GM19239 (cell line): ENCODE results near the gene WDHD1.
"Not testable (repeated sequence)": the region's sequence is repeated elsewhere in the genome, so short reads cannot be mapped to it uniquely, and the experiment has no call there.

Source experiments
- DNase-seq: peaks from one replicate; pipeline ENCODE4 v3.0.0; 2011; ENCODE audit warnings: low spot score; ENCODE audit not compliant: insufficient read length
- FAIRE-seq: peaks from 2 replicates; lab custom pipeline; 2011; peaks lifted over from hg19 to GRCh38; lab: Jason Lieb, UNC

Gene WDHD1

DNA sequence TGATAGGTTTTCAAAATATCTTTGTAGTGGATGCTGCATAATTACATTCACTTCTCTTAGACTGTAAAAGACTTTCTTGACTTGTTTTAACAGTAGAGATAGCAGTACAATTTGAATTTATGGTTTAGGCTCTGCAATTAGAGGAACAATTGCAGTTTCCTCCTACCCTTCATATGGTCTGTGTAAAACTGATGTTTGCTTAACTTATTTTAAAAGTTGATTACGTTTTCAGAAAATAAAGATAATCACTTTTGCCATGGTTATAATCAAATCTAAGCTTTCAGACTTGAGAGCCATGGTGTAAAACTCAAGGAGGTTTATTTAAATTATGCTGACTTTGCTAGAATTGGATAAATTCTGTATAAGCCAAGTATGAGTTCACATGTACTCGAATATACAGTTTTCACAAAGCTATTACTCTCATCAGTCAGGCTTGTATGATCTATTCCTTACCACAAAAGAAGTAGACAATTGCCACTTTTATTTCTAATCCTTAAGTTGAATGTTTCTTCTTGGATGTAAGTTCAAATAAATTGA, 22.1 kb upstream of the WDHD1 start:
- FAIRE-seq (no peak), DNase-seq (no peak)

DNA sequence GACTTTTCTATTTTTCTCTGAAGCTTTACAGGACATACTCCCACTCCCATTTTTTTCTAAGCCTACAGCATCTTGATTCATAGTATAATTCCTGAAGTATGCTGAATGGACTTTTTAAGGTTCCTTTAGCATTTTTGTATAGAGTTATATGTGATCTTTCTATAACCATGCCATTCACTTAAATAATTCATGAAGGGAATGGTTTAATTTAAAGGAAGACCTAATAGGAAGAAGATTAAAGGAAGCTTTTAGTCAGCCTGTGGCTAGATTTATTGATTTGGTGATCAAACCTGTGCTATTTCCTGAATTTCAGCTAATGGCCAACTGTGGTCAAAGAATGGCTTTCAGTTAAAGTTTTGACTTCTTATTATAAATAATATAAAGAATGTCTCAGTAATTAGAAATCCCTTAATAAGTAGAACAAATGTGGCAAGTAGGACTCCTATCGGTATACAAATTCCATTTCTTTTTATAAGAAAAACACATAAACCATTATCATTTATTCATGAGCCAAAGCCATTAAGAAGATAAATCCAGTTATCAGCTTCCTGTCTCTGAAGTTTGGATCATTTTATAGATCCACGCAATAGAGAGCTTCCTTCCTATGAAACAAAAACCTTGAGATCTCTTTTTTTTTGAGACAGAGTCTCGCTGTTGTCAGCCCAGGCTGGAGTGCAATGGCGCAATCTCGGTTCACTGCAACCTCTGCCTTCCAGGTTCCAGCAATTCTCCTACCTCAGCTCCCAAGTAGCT, 20.6 kb upstream of the WDHD1 start:
- DNase-seq (no peak), FAIRE-seq (no peak)

DNA sequence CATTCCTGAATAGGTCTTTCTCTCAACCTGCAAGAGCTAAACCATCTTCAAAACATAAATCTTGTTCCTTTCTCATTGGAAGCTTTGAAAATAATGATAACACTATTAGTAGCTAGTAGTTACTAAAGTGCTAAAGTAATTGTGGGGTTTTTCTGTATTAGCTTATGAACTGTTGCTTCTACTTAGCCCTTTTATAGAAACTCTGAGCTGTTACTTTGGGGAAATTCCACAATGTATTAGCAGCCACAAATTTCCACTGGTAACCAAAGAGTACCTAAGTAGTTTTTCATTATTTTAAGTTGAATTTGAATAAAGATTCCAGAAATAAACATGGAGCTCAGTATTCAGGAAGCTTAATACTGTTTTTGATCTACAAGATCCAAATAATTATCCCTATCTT, 18.2 kb upstream of the WDHD1 start:
- FAIRE-seq (no peak), DNase-seq (no peak)

DNA sequence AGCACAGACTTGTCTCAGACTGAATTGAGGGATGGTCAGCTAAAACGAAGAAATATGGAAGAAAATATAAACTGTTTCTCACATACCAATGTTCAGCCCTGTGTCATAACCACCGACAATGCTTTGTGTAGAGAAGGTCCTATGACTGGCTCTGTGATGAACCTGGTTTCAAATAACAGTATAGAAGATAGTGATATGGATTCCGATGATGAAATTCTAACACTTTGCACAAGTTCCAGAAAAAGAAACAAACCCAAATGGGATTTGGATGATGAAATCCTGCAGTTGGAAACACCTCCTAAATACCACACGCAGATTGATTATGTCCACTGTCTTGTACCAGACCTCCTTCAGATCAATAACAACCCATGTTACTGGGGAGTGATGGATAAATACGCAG, 16.6 kb upstream of the WDHD1 start:
- FAIRE-seq = no peak
- no peak for DNase-seq

DNA sequence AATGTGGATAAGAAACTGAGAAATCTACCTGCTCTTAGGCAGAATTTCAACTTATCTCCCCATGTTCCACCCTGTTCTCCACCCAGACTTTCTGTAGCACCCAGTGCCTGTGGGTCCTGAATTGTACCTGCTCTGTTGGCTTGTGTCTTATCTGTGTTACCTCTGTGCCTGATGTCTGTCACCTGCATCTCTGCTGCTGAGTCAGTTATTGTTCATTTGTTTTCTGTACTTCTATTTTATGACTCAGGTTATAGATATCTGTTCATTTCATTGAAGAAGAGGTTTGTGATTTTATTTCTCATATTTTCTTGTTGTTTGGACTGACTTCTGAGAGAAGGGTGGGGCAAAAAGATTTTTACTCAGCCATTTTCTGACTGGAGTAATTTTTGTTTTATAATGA, 11.8 kb upstream of the WDHD1 start:
- FAIRE-seq (no peak), DNase-seq (no peak)

DNA sequence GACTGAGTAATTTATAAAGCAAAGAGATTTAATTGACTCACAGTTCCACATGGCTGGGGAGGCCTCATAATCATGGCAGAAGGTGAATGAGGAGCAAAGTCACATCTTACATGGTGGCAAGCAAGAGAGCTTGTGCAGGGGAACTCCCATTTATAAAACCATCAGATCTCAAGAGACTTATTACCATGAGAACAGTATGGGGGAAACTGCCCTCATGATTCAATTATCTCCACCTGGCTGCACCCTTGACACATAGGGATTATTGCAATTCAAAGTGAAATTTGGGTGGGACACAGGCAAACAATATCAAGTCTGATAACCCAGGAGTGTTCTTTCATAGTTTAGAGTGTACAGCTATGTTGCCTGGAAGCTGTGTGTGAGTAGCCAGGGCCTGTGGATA, 11.1 kb upstream of the WDHD1 start:
- not testable (repeated sequence) for FAIRE-seq, DNase-seq

DNA sequence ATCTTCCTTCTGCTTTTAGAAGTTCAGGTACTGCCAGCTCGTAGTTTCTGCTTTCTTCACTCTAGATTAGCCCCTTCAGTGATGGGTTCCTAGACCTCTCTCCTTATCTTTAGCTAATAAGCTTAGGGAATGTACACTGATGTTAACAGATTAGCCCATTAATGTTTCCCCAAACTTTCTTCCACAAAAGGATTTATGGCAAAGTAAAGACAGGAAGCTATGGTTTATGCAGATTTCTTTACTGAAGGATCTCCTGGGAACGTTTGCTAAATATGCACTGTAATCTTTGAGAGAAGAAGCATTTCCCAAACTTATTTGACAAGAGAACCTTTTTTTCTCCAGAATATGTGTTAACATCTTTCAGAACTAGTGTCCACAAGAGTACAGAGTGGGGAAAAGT, 4.3 kb upstream of the WDHD1 start:
- peak; percentile 55 for FAIRE-seq

DNA sequence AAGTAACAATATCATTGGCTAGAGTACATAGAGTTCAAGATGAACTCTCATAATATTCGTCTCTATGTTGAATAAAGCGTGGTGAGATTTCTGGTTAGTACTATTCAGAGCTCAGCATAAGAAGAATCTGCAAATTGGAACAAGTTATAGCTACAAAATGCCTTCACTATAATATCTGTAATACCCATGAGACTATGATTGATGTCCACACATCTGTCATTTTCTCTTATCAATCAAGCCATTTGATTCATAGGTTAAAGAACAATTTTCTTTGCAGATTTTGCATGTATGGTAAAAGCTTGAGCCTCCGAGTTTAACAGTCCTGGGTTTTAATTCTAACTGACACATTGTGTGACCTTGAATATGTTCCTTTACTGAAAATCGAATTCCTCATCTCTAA, 1.6 kb upstream of the WDHD1 start:
- FAIRE-seq (peak; percentile 23), DNase-seq (no peak)

More for the DNA sequence above, 4.3 kb upstream of the WDHD1 start:
- no peak for DNase-seq

DNA sequence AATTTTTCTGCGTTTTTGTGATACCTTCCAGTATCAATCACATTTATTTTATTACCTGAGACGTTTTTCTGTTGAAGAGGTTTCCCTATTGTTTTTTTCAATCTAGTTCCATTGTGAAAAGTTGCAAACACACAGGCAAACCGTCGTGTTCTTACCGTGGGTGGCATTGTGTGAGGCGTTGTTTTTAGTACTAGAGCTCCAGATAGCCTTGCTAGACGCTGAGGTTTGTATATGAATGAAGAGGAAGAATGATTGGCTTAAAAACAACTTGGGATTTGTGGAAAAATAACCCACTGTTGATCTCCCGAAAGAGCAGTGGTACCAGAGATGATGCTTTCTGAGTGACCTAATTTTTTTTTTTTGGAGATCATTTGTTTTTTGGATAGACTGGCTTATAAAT, 1.2 kb upstream of the WDHD1 start:
- no peak for DNase-seq
- FAIRE-seq = peak; percentile 73

DNA sequence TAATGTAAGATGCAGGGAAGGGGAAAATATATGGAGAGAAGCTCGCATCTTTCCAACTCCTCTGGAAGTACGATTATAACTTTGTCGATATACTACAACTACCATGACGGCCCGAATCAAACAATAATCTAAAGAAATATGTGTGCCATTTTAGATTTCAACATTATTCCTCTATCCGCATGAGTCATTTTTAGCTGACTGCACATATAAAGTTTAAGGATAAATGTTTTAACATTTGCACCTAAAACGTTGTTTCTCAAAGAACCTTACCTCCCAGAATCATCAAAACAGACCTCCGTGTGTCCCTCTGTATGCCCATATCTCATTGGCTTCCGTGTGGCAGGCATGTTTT, 482 bp downstream of the WDHD1 start:
- no peak for DNase-seq
- FAIRE-seq = no peak

DNA sequence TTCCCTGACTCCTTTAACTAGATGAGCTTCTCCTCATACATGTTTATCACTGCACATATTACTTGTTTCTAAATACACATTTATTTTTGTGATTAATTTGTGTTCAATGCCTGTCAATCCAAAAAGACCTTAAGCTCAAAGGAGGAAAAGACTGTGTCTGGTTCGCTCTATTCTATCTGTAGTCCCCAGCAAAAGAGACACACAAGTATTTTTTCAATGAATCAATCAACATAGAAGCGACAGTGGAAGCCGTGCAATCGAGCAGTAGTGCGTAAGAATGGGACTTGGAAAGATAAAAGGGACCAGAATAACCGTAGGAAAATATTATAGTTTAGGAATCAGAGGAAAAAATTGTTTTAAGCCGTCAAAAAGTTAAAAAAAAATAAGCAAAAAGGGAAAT, 951 bp downstream of the WDHD1 start:
- no peak for DNase-seq
- FAIRE-seq = peak; percentile 58

DNA sequence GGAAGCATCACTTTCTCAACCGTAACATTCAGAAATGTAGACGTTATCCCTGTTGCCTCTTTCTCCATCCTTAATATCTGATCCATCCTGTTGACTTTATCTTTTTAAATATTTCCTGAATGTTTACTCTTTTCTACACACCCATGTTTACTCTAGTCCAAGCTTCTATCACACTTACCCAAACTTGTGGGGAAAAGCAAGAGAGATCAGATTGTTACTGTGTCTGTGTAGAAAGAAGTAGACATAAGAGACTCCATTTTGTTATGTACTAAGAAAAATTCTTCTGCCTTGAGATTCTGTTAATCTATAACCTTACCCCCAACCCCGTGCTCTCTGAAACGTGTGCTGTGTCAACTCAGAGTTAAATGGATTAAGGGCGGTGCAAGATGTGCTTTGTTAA, 2.5 kb downstream of the WDHD1 start:
- FAIRE-seq, DNase-seq: not testable (repeated sequence)

DNA sequence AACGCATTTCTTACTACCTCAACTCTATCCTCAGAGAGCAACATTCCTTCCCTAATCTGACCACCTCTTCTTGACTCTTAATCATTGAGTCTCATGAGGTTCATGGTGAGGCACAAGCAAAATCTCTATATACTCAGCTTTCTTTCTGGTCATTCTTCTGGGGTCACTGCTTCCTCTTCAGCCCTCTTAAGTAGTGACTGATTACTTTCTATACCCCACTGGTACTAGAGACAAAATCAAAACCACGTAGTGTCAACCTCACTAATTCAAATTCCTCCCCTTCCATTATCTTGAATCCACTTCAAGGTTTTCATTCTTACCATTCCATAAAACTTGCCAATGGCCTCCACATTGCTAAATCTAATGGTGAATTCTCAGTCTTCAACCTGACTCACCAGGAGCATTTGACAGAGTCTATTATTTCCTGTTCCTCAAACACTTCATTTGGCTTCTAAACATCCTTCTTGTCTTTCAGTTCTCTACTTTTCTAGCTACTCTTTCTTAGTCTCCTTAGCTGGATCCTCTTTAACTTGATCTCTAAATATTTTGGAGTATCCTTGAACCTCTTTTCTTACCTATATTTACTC, 6.8 kb downstream of the WDHD1 start:
- FAIRE-seq = peak; percentile 26

DNA sequence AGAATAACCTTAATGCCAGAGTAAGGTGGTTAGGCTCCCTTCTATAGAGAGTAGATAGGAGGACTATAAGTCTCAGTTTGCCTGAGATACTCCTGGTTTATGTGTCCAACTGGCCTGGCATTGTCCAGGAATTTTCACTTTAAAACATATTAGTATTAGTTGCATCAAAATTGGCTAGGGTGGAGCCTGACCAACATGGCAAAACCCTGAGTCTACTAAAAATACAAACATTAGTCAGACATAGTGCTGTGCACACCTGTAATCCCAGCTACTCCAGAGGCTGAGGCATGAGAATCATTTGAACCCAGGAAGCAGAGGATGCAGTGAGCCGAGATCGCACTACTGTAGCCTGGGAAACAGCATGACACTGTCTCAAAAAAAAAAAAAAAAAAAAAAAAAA, 11.9 kb downstream of the WDHD1 start:
- FAIRE-seq (no peak), DNase-seq (no peak)

More for the DNA sequence above, 6.8 kb downstream of the WDHD1 start:
- DNase-seq = no peak

DNA sequence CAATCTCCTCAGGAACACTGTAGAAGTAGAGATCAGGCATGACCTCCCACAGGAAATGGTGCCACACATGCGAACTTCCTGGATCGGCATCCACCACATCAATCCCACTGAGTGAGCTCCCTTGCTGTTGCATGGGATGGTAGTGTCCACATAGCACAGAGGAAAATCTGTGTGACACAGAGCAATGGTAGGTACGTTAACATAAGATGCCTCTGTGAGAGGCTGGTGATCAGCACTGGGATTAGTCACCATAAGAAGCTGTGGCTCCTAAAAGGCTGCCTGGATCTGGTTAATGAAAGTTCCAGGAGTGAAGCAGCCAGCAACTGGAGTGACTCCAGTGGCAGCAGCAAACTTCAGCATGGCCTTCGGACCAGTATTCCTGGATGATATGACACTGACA, 21.8 kb downstream of the WDHD1 start:
- FAIRE-seq (no peak), DNase-seq (no peak)

DNA sequence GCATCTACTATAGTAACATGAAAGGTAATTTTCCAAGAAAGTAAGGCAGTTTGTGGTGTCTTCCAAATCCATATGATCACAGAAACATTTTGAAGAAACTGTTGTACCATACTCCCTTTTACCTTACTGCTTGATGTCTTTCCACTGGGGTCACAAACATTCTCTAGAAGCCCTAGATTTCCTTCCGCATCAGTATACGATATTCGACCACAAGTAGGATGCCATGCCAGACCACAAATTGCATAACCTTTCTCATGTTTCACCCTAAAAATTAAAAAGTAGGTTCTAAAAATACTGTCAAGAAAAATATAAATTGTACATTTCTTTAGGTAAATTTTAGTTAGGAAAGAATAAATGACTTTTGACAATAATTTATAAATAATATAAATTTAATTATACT, 26.5 kb downstream of the WDHD1 start:
- DNase-seq = no peak
- FAIRE-seq = no peak

DNA sequence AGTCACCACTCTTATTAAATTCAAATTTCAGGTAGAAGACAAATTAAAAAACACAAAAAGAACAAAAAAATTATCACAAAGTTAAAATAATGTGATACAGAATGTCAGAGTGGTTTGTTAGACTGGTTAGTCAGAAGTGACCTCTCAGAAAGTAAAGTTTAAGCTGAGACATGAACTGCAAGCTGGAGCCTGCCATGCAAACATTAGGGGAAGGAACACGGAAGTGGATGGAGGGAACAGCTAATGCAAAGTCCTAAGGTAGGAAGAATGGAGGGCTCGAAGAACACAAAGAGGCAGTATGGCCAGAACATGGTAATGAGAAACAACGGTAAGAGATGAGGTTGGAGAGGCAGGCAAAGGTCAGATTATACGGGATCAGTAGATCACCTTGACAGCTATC, 41.7 kb downstream of the WDHD1 start:
- FAIRE-seq (no peak), DNase-seq (no peak)

DNA sequence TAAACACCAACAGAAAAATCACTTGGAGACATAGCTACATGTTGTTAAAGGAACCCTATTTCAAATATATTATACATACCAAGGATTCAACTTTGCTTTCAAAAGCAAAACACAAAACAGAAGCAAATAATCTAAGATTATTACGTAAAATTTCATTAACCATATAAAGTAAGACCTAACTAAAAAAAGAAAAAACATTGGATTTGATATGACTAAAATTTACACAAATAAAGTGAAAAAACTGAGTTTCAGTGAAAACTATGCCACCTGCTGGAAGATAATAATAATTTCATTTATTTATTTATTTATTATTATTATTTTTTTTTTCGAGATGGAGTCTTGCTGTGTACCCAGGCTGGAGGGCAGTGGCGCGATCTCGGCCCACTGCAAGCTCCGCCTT, 45.2 kb downstream of the WDHD1 start:
- FAIRE-seq (no peak), DNase-seq (no peak)

DNA sequence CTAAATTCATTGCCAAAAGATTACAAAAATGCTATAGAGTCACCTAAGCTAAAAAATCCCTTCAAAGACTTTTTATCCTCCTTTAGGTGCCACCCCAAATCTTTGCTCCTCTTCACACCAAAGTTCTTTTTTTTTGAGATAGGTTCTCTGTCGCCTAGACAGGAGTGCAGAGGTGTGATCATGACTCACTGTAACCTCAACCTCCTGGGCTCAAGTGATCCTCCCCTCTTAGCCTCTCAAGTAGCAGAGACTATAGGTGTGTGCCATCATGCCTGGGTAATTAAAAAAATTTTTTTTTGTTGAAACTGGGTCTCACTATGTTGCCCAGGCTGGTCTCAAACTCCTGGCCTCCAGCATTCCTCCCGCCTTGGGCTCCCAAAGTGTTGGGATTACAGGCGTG, 47.9 kb downstream of the WDHD1 start:
- FAIRE-seq = no peak
- DNase-seq = no peak

DNA sequence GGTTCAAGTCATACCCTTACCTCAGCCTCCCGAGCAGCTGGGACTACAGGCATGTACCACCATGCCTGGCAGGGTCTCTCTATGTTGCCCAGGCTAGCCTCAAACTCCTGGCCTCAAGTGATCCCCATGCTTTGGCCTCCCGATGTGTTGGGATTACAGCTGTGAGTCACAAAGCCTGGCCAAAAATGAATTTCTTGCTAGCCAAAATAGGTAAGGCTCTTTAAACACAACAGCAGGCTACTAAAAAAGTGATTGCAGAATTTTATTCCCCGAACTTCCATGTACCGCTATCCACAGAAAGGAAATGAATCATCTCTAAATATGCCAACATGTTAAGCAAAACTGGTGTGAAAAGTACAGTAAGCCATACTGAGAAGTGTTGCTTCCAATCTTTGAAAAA, 50.6 kb downstream of the WDHD1 start:
- no peak for DNase-seq
- no peak for FAIRE-seq

DNA sequence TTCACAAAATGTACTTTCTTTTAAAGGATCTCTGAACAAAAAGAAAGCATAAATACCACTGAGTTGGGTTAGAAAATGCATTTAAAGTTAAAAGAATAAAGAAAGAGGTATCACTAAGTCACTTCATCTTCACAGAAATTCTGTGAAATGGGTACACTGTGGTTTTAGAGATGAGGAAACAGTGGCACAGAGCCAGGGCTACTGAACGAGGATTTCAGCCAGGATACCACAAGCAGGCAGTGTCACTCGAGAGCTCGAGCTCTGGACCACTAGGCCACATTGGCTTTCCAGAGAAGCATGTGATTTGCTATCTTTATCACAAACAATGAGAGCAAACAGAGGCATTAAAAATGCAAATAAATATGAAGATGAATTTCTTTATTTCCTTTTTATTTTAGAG, 51.0 kb downstream of the WDHD1 start:
- no peak for DNase-seq
- no peak for FAIRE-seq
